Thyroid gland (tissue), 4 donors: Measurements from ENCODE around the gene TMEM19. TPM values are rescaled to one million over a fixed set of nuclear protein-coding genes. Genes with fewer than 3 reads are reported as not detected.

ENCODE experiments used
- DNase-seq, 2 donors: peaks; one replicate each; pipeline ENCODE4 v3.0.0-alpha.2; 2019
- H3K27ac ChIP-seq, 3 donors: fragments of 200-600 bp; sonication (generic); 1 replicate in 2 of 3; 2 replicates in 1 of 3; pipeline ENCODE4 v1.5.1; 2016 to 2019; ENCODE audit warnings: mild to moderate bottlenecking in 1 of 3, moderate library complexity in 1 of 3
- H3K27me3 ChIP-seq: fragments of 200-600 bp; sonication (generic); one replicate; pipeline ENCODE4 v1.5.1; 2019
- H3K36me3 ChIP-seq, 2 donors: fragments of 200-600 bp; sonication (generic); one replicate each; pipeline ENCODE4 v1.5.1; 2016 to 2019
- H3K4me1 ChIP-seq, 2 donors: fragments of 200-600 bp; sonication (generic); one replicate each; pipeline ENCODE4 v1.5.1; 2017 to 2019
- H3K4me3 ChIP-seq, 3 donors: fragments of 200-600 bp; sonication (generic); replicated peaks in 1 of 3; 1 replicate in 2 of 3; 2 replicates in 1 of 3; pipeline ENCODE4 v1.5.1; 2016; ENCODE audit warnings: mild to moderate bottlenecking in 1 of 3
- H3K9me3 ChIP-seq: fragments of 200-600 bp; sonication (generic); one replicate; pipeline ENCODE4 v1.5.1; 2017
- CTCF ChIP-seq, 6 experiments: fragments of 200-600 bp in 3 of 6; fragments of 450-650 bp in 3 of 6; sonication (generic) in 3 of 6; IDR thresholded peaks; one replicate each; pipeline ENCODE4 v1.5.1; 2016 to 2019; ENCODE audit warnings: antibody characterized with exemption in 6 of 6, mild to moderate bottlenecking in 2 of 6, inconsistent platforms in 1 of 6, moderate library complexity in 1 of 6
- POLR2A ChIP-seq, 2 donors: fragments of 450-650 bp; IDR thresholded peaks; one replicate each; pipeline ENCODE4 v1.6.1; 2017; ENCODE audit warnings: antibody characterized with exemption in 2 of 2, mild to moderate bottlenecking in 2 of 2, moderate library complexity in 1 of 2
- WGBS, 2 donors: methylation state at CpG; one replicate each; pipeline ENCODE4 v1.1.5; 2017; 5-methylcytosine and 5-hydroxymethylcytosine counted together
- intact Hi-C: fragments of 100-400 bp; cut with DNase I; formaldehyde crosslinking; loops from one replicate; pipeline ENCODE4 v1.15.1; 2023
- total RNA-seq, 4 donors: library from RNA; depleted of rRNA; stranded (reverse); fragments of >200 nt; gene quantifications; one replicate each; pipeline ENCODE4 v1.2.3, GENCODE V29; 2016

TMEM19 gene
- total RNA-seq, 4 donors from 2014 or later: 29.3 to 50.0 (median 47.4) TPM

GRCh38 chr12:71727958-71728357 lies 42.1 kb downstream of the TMEM19 start:
- TF ChIP-seq CTCF (IDR thresholded peaks at IDR 0.05): no peak
- 78 to 87% methylated on average over 5 of the region's 5 CpGs for WGBS, 2 donors
- DNase-seq: no peak
- Histone ChIP-seq H3K4me3 (no peak overlapping the region), H3K27me3 (no peaks in the 10 kb centered on the region), H3K4me1 (no peaks in the 10 kb centered on the region), H3K9me3 (no peaks in the 10 kb centered on the region), H3K36me3 (no peaks in the 10 kb centered on the region), H3K27ac (no peak overlapping the region)
- intact Hi-C loops: no loop called here

DNA sequence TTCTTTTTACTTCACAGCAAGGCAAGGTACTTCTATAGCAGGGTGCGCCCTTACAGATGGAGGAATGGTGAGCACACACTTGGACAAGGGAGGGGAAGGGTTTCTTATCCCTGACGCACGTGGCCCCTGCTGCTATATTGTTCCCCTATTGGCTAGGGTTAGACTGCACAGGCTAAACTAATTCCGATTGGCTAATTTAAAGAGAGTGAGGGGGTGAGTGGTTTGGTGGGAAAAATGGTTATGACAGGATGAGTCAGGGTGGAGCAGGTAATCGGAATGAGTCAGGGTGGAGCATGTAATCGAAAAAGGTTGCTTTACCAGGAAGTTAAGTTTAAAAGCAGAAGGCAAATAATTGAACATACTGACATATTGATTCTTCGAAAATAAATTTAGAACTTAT lies 45.1 kb downstream of the TMEM19 start:
- TF ChIP-seq POLR2A (IDR thresholded peaks at IDR 0.05) (no peak), CTCF (IDR thresholded peaks at IDR 0.05) (no peak)
- H3K4me1 ChIP-seq: no peaks in the 10 kb centered on the region
- H3K36me3 ChIP-seq: no peaks in the 10 kb centered on the region
- WGBS, 2 donors: 87% methylated on average over 7 of the region's 7 CpGs
- intact Hi-C loops: no loop called here
- DNase-seq: no peak
- H3K27me3 ChIP-seq: no peaks in the 10 kb centered on the region
- H3K27ac ChIP-seq: no peak overlapping the region
- no peaks in the 10 kb centered on the region for H3K9me3 ChIP-seq
- H3K4me3 ChIP-seq: no peak overlapping the region

DNA sequence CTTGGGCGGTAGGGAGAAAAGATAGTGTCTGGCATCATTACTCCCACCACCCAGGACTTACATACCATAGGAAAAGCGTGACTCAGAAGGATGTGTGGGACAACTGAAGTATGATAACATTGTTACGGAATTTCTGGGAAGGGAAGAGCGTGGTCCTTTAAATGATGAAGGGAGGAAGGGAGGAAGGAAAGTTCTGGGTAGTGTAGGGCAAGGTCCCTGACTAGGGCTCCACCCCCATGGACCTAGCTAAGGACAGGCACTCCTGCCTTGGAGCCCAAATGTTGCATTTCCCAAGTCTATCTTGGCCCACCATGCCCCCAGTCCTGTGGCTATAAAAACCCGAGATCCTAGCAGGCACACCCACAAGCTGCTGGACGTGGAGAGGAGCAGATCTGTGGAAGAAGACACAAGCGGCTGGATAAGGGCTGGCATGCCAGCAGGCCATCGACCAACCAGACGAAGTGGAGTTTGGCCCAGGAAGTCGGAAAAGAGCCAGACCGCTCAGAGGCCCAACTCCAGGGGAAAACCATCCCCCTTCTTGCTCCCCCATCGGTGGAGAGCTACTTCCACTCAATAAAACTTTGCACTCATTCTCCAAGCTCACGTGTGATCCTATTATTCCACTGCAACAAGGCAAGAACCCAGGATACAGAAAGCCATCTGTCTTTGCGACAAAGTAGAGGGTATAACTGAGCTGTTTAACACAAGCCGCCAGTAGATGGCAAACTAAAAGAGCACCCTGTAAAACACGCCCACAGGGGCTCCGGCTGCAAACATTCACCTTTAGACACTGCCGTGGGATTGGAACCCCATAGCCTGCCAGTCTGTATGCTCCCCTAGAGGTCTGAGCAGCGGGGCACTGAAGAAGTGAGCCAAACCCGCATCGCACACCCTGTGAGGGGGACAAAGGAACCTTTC lies 45.8 kb downstream of the TMEM19 start:
- H3K27me3 ChIP-seq: no peaks in the 10 kb centered on the region
- H3K4me1 ChIP-seq: no peaks in the 10 kb centered on the region
- H3K27ac ChIP-seq: no peak overlapping the region
- H3K36me3 ChIP-seq: no peaks in the 10 kb centered on the region
- TF ChIP-seq CTCF (IDR thresholded peaks at IDR 0.05): no peak
- TF ChIP-seq POLR2A (IDR thresholded peaks at IDR 0.05): no peak
- no peak overlapping the region for H3K4me3 ChIP-seq
- no peaks in the 10 kb centered on the region for H3K9me3 ChIP-seq
- intact Hi-C loops: no loop called here
- WGBS, 2 donors: 71 to 81% methylated on average over 18 to 21 of the region's 21 CpGs
- no peak for DNase-seq

DNA sequence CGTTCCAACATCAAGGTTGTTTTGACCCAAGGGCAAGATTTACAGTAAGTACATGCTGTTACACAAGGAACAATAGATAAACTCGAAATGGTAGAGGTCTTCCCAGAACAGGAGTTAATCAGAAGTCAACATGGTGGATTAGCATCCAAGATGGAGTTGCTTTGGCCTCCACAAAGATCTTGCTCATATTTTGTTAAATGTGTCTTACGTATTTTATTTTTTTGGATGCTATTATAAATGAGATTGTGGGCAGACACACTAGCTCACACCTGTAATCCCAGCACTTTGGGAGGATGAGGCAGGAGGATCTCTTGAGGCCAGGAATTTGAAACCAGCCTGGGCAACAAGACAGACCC lies 46.5 kb downstream of the TMEM19 start:
- no peaks in the 10 kb centered on the region for H3K27me3 ChIP-seq
- H3K4me3 ChIP-seq: no peak overlapping the region
- H3K36me3 ChIP-seq: no peaks in the 10 kb centered on the region
- no peak for TF ChIP-seq POLR2A (IDR thresholded peaks at IDR 0.05)
- TF ChIP-seq CTCF (IDR thresholded peaks at IDR 0.05): no peak
- DNase-seq: no peak
- H3K27ac ChIP-seq: no peak overlapping the region
- H3K4me1 ChIP-seq: no peaks in the 10 kb centered on the region
- H3K9me3 ChIP-seq: no peaks in the 10 kb centered on the region
- intact Hi-C loops: no loop called here
- WGBS, 2 donors: 76 to 82% methylated on average over 3 of the region's 3 CpGs

DNA sequence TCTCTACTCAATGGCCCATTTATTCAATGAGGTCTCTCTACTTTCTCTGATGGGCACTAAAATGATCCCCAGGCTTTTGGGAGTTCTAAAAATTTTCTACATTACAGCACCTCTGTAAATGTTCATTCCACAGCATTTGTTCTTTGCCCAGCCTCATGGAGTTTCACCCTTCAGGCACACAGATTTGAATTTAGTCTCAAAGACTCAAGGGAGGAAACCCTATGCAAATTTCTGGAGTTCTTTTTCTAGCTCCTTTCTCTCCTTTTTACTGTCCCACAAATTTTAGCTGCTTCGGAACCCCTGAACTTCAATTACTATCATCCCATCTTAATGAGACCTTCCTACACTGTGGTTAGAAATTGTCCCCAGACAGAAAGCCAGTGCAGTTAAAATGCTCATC lies 51.3 kb downstream of the TMEM19 start:
- intact Hi-C loops: no loop called here
- no peaks in the 10 kb centered on the region for H3K9me3 ChIP-seq
- 96 to 100% methylated on average over 1 of the region's 1 CpG for WGBS, 2 donors

More for the DNA sequence above, 51.3 kb downstream of the TMEM19 start:
- no peaks in the 10 kb centered on the region for H3K27me3 ChIP-seq
- H3K27ac ChIP-seq: no peak overlapping the region
- H3K4me3 ChIP-seq: no peak overlapping the region
- TF ChIP-seq CTCF (IDR thresholded peaks at IDR 0.05) (no peak), POLR2A (IDR thresholded peaks at IDR 0.05) (no peak)
- no peaks in the 10 kb centered on the region for H3K4me1 ChIP-seq
- DNase-seq: no peak
- no peaks in the 10 kb centered on the region for H3K36me3 ChIP-seq
